ENCODE measurements around the gene GLMP.
"Not testable (repeated sequence)": the region's sequence is repeated elsewhere in the genome, so short reads cannot be mapped to it uniquely, and the experiment has no call there.

Gene GLMP

GRCh38 chr1:156295391-156295947 is at the start of gene GLMP:
Gene GLMP (minus strand): TSS chr1:156295679. CDS start chr1:156295645, 34 bp downstream.
- Histone ChIP-seq H3K4me3 (ENCODE audit: low read length) (peak within 1 kb of the TSS; percentile 50), H3K4me1 (ENCODE audit: insufficient read depth, low read length) (peaks cover 3% of the 10 kb centered on the region), H3K27me3 (ENCODE audit: insufficient read depth, low read length) (no peaks in the 10 kb centered on the region), H2AFZ (ENCODE audit: low read depth, low read length) (peak within 1 kb of the TSS; percentile 83), H3K9me3 (ENCODE audit: low read length) (no peaks in the 10 kb centered on the region), H3K36me3 (ENCODE audit: insufficient read depth, low read length) (no peaks in the 10 kb centered on the region)

GRCh38 chr1:156344409-156344808 is 48.9 kb upstream of the GLMP start:
- no peaks in the 10 kb centered on the region for H3K9me3 ChIP-seq (ENCODE audit: low read length)
- H3K27me3 ChIP-seq (ENCODE audit: insufficient read depth, low read length) = peaks cover 8% of the 10 kb centered on the region
- H2AFZ ChIP-seq (ENCODE audit: low read depth, low read length) = no peak overlapping the region
- H3K4me3 ChIP-seq (ENCODE audit: low read length) = no peak overlapping the region
- no peaks in the 10 kb centered on the region for H3K4me1 ChIP-seq (ENCODE audit: insufficient read depth, low read length)
- no peaks in the 10 kb centered on the region for H3K36me3 ChIP-seq (ENCODE audit: insufficient read depth, low read length)

GRCh38 chr1:156342166-156342955 is 46.9 kb upstream of the GLMP start:
- Histone ChIP-seq H3K9me3 (ENCODE audit: low read length) (no peaks in the 10 kb centered on the region), H3K36me3 (ENCODE audit: insufficient read depth, low read length) (no peaks in the 10 kb centered on the region), H3K27me3 (ENCODE audit: insufficient read depth, low read length) (peaks cover 8% of the 10 kb centered on the region), H3K4me1 (ENCODE audit: insufficient read depth, low read length) (no peaks in the 10 kb centered on the region), H3K4me3 (ENCODE audit: low read length) (no peak overlapping the region), H2AFZ (ENCODE audit: low read depth, low read length) (no peak overlapping the region)

- H3K9me3 ChIP-seq (ENCODE audit: low read length) = no peaks in the 10 kb centered on the region
- H3K36me3 ChIP-seq (ENCODE audit: insufficient read depth, low read length) = peaks cover 28% of the 10 kb centered on the region
- H3K4me1 ChIP-seq (ENCODE audit: insufficient read depth, low read length) = peaks cover 15% of the 10 kb centered on the region
- H3K4me3 ChIP-seq (ENCODE audit: low read length) = peak within 1 kb of the TSS; percentile 69
- peak within 1 kb of the TSS; percentile 83 for H2AFZ ChIP-seq (ENCODE audit: low read depth, low read length)
- no peaks in the 10 kb centered on the region for H3K27me3 ChIP-seq (ENCODE audit: insufficient read depth, low read length)
These were observed 42.9 kb upstream of the GLMP start, which contains the start of the genes CCT3 and TSACC for GRCh38 chr1:156338180-156338976. Gene CCT3 (minus strand): TSS chr1:156338292. CDS start chr1:156338184, 108 bp downstream. Gene TSACC (plus strand): TSS chr1:156338526. CDS start chr1:156339758, 1,232 bp downstream.

- Histone ChIP-seq H3K9me3 (ENCODE audit: low read length) (no peaks in the 10 kb centered on the region), H3K4me3 (ENCODE audit: low read length) (peak overlapping the region; percentile 69), H3K27me3 (ENCODE audit: insufficient read depth, low read length) (no peaks in the 10 kb centered on the region), H2AFZ (ENCODE audit: low read depth, low read length) (peak overlapping the region; percentile 7), H3K4me1 (ENCODE audit: insufficient read depth, low read length) (peaks cover 15% of the 10 kb centered on the region), H3K36me3 (ENCODE audit: insufficient read depth, low read length) (peaks cover 33% of the 10 kb centered on the region)
These were observed 42.4 kb upstream of the GLMP start for GRCh38 chr1:156337888-156338179.

GRCh38 chr1:156337052-156337887 is 41.8 kb upstream of the GLMP start:
- H3K4me1 ChIP-seq (ENCODE audit: insufficient read depth, low read length) = peaks cover 15% of the 10 kb centered on the region
- H2AFZ ChIP-seq (ENCODE audit: low read depth, low read length) = peak overlapping the region; percentile 7
- no peaks in the 10 kb centered on the region for H3K27me3 ChIP-seq (ENCODE audit: insufficient read depth, low read length)
- H3K36me3 ChIP-seq (ENCODE audit: insufficient read depth, low read length) = peaks cover 39% of the 10 kb centered on the region
- H3K4me3 ChIP-seq (ENCODE audit: low read length) = peak overlapping the region; percentile 69
- no peaks in the 10 kb centered on the region for H3K9me3 ChIP-seq (ENCODE audit: low read length)

- H3K36me3 ChIP-seq (ENCODE audit: insufficient read depth, low read length) = peaks cover 45% of the 10 kb centered on the region
- H3K4me1 ChIP-seq (ENCODE audit: insufficient read depth, low read length) = peaks cover 15% of the 10 kb centered on the region
- H3K4me3 ChIP-seq (ENCODE audit: low read length) = peak overlapping the region; percentile 69
These were observed 40.8 kb upstream of the GLMP start for GRCh38 chr1:156336242-156336641.

GRCh38 chr1:156323179-156323578 is 27.7 kb upstream of the GLMP start:
- peaks cover 77% of the 10 kb centered on the region for H3K36me3 ChIP-seq (ENCODE audit: insufficient read depth, low read length)
- not testable (repeated sequence) for H3K4me1 ChIP-seq (ENCODE audit: insufficient read depth, low read length); H3K27me3 ChIP-seq (ENCODE audit: insufficient read depth, low read length); H3K9me3 ChIP-seq (ENCODE audit: low read length); H2AFZ ChIP-seq (ENCODE audit: low read depth, low read length); H3K4me3 ChIP-seq (ENCODE audit: low read length)

More at GRCh38 chr1:156336242-156336641, 40.8 kb upstream of the GLMP start:
- no peaks in the 10 kb centered on the region for H3K9me3 ChIP-seq (ENCODE audit: low read length)
- no peaks in the 10 kb centered on the region for H3K27me3 ChIP-seq (ENCODE audit: insufficient read depth, low read length)
- H2AFZ ChIP-seq (ENCODE audit: low read depth, low read length) = no peak overlapping the region

GRCh38 chr1:156320560-156320959 is 25.1 kb upstream of the GLMP start:
- H3K4me3 ChIP-seq (ENCODE audit: low read length) = no peak overlapping the region
- no peaks in the 10 kb centered on the region for H3K4me1 ChIP-seq (ENCODE audit: insufficient read depth, low read length)
- H3K27me3 ChIP-seq (ENCODE audit: insufficient read depth, low read length) = no peaks in the 10 kb centered on the region
- no peak overlapping the region for H2AFZ ChIP-seq (ENCODE audit: low read depth, low read length)
- no peaks in the 10 kb centered on the region for H3K9me3 ChIP-seq (ENCODE audit: low read length)
- peaks cover 89% of the 10 kb centered on the region for H3K36me3 ChIP-seq (ENCODE audit: insufficient read depth, low read length)

GRCh38 chr1:156319664-156320063 is 24.2 kb upstream of the GLMP start:
- Histone ChIP-seq H2AFZ (ENCODE audit: low read depth, low read length) (no peak overlapping the region), H3K4me3 (ENCODE audit: low read length) (no peak overlapping the region), H3K9me3 (ENCODE audit: low read length) (no peaks in the 10 kb centered on the region), H3K27me3 (ENCODE audit: insufficient read depth, low read length) (no peaks in the 10 kb centered on the region), H3K4me1 (ENCODE audit: insufficient read depth, low read length) (no peaks in the 10 kb centered on the region), H3K36me3 (ENCODE audit: insufficient read depth, low read length) (peaks cover 88% of the 10 kb centered on the region)

- H3K4me3 ChIP-seq (ENCODE audit: low read length) = no peak overlapping the region
- H3K4me1 ChIP-seq (ENCODE audit: insufficient read depth, low read length) = no peaks in the 10 kb centered on the region
- no peaks in the 10 kb centered on the region for H3K27me3 ChIP-seq (ENCODE audit: insufficient read depth, low read length)
- peaks cover 89% of the 10 kb centered on the region for H3K36me3 ChIP-seq (ENCODE audit: insufficient read depth, low read length)
- H2AFZ ChIP-seq (ENCODE audit: low read depth, low read length) = no peak overlapping the region
- no peaks in the 10 kb centered on the region for H3K9me3 ChIP-seq (ENCODE audit: low read length)
These were observed 21.4 kb upstream of the GLMP start for GRCh38 chr1:156316909-156317308.

GRCh38 chr1:156310962-156311361 is 15.5 kb upstream of the GLMP start:
- Histone ChIP-seq H3K27me3 (ENCODE audit: insufficient read depth, low read length) (no peaks in the 10 kb centered on the region), H3K4me1 (ENCODE audit: insufficient read depth, low read length) (no peaks in the 10 kb centered on the region), H3K36me3 (ENCODE audit: insufficient read depth, low read length) (peaks cover 74% of the 10 kb centered on the region), H2AFZ (ENCODE audit: low read depth, low read length) (no peak overlapping the region), H3K9me3 (ENCODE audit: low read length) (no peaks in the 10 kb centered on the region), H3K4me3 (ENCODE audit: low read length) (no peak overlapping the region)

Data from neuron (in vitro differentiated cells).